Esophagus muscularis mucosa (tissue), 3 donors: ENCODE results near the gene SLC39A2.

Source experiments
- CTCF ChIP-seq, 3 experiments: fragments of 200-600 bp in 2 of 3; fragments of 450-650 bp in 1 of 3; sonication (generic) in 2 of 3; IDR thresholded peaks; one replicate each; pipeline ENCODE4 v1.5.1; 2017 to 2019; ENCODE audit warnings: antibody characterized with exemption in 3 of 3, mild to moderate bottlenecking in 2 of 3, moderate library complexity in 1 of 3
- POLR2A ChIP-seq: fragments of 450-650 bp; IDR thresholded peaks from one replicate; pipeline ENCODE4 v1.6.1; 2017; ENCODE audit warnings: antibody characterized with exemption, moderate library complexity, mild to moderate bottlenecking, low read depth

DNA sequence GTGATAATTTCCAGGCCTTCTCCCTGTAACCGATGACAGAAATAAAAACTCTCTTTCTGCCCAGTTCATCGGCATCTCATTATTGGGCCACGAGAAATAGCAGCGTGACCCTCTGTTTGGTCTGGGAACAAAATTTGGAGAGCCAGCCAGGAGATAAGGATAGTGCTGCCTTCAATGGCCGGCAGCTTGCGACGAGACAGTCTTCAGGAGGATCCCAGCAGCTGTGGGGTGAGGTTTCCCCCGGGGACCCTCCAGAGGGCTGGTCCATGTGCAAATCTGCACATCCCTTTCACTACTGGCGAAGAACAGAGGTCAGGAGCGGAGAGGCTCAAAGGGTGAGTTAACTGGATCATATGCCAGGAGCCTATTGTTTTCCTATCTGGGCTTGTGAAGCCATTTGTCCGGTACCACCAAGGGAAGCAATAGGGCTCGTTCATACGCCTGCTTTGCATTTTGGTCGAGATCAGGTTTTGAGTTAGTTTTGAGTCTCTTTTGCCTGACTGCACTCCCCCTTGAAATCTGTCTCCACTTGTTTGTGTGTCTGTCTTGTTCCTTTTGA, 4.8 kb downstream of the SLC39A2 start:
- no peak for TF ChIP-seq POLR2A
- TF ChIP-seq CTCF (IDR thresholded peaks at IDR 0.05): no peak
